GM12872 (cell line): ENCODE measurements around the gene ARMS2.

Experiments used
- TF ChIP-seq, protein P1 (sequence below): IDR thresholded peaks from 3 replicates; pipeline ENCODE4 v1.5.1; 2011; ENCODE audit warnings: low read depth, mild to moderate bottlenecking, low read length, moderate library complexity; ENCODE audit not compliant: insufficient read depth

The ARMS2 gene

DNA sequence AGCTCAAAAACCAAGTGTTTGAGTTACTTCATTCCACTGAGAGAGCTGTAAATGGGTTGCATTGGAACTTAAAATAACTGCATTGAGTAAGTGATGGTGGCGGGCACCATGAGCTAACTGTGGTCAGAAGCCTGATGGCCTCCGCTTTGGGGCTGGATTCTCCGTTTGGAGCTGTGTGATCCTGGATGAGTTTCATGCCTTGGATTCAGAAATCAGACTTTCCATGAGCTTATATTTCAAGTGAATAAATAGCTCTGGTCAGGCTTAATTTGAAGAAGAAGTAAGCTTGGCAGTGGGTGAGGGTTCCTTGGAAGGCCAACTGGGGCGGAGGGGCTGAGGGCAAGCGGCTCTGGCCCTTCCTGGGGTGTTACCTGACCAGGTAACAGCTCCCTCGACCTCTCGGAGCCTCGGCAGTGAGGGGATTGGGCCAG is 12.5 kb downstream of the ARMS2 start:
- TF ChIP-seq, protein P1, sequence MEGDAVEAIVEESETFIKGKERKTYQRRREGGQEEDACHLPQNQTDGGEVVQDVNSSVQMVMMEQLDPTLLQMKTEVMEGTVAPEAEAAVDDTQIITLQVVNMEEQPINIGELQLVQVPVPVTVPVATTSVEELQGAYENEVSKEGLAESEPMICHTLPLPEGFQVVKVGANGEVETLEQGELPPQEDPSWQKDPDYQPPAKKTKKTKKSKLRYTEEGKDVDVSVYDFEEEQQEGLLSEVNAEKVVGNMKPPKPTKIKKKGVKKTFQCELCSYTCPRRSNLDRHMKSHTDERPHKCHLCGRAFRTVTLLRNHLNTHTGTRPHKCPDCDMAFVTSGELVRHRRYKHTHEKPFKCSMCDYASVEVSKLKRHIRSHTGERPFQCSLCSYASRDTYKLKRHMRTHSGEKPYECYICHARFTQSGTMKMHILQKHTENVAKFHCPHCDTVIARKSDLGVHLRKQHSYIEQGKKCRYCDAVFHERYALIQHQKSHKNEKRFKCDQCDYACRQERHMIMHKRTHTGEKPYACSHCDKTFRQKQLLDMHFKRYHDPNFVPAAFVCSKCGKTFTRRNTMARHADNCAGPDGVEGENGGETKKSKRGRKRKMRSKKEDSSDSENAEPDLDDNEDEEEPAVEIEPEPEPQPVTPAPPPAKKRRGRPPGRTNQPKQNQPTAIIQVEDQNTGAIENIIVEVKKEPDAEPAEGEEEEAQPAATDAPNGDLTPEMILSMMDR, result no peak

DNA sequence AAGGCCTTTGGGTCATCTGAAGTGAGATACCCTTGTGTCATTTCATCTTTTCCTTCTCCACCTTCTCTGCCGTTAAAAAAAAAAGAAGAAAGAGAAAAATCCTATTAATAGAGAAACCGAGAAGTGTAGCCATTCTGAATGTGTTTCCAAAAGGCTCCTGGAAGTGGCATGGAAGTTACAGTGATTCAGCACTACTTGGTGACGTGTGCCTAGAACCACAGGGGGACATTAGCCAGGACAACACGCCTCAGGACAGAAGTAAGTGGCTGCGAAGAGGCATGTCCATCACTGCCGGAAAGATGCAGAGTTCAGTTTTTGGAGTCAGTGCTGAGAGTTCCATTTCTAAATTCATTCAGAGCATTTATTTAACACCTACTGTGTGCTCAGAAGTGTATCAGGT is 13.2 kb downstream of the ARMS2 start:
- TF ChIP-seq, protein P1, result no peak

- TF ChIP-seq, protein P1, result no peak
Observed at GRCh38 chr10:122468307-122468925, 14.0 kb downstream of the ARMS2 start.

- TF ChIP-seq, protein P1, result no peak
Observed at GRCh38 chr10:122468926-122469781, 14.7 kb downstream of the ARMS2 start.

GRCh38 chr10:122469848-122470247 is 15.4 kb downstream of the ARMS2 start:
- TF ChIP-seq, protein P1, result no peak

GRCh38 chr10:122471531-122472177 is 17.2 kb downstream of the ARMS2 start:
- TF ChIP-seq, protein P1, result no peak

DNA sequence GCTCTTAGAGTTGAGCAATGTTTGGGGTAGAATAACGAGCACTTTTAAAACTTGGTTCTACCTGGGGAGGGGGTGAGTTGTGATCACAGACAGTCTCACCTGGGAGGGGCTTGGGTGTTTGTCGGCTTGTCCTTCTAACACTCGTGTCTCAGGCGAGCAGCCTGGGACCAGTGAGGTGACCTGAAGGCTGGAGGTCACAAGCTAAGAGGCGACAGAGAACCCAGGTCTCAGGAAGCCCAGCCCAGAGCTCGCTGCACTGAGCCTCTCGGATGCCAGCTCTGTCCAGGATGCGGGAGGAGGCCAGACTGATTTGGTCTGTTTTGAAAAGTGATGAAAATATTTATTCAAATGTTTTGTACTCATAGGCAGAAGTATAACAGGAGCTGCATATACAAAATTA is 18.7 kb downstream of the ARMS2 start:
- TF ChIP-seq, protein P1, result no peak
